WTC11 (cell line): Measurements from ENCODE around the gene CAMK2A.

Experiments
- ATF2 ChIP-seq: sonication (generic); formaldehyde crosslinking; IDR thresholded peaks from 2 replicates; pipeline ENCODE4 v1.8.1; 2022; ENCODE audit warnings: low read depth, missing genetic modification reagents, borderline replicate concordance
- CREM ChIP-seq: sonication (generic); formaldehyde crosslinking; IDR thresholded peaks from 2 replicates; pipeline ENCODE4 v1.8.1; 2022; ENCODE audit warnings: mild to moderate bottlenecking, missing genetic modification reagents, moderate library complexity
- PRRX2 ChIP-seq: fragments of 250-450 bp; sonication (Bioruptor Pico); IDR thresholded peaks from 2 replicates; pipeline ENCODE4 v1.8.0; 2021; ENCODE audit warnings: mild to moderate bottlenecking
- RORB ChIP-seq: fragments of 250-450 bp; sonication (Bioruptor Pico); IDR thresholded peaks from 2 replicates; pipeline ENCODE4 v1.9.0; 2021; ENCODE audit warnings: mild to moderate bottlenecking
- SP1 ChIP-seq: sonication (generic); formaldehyde crosslinking; conservative IDR thresholded peaks from 2 replicates; pipeline ENCODE4 v1.8.1; 2022; ENCODE audit warnings: missing genetic modification reagents
- TEAD4 ChIP-seq: sonication (generic); formaldehyde crosslinking; IDR thresholded peaks from 2 replicates; pipeline ENCODE4 v1.8.0; 2022; ENCODE audit warnings: mild to moderate bottlenecking, missing genetic modification reagents
- USF2 ChIP-seq: sonication (generic); formaldehyde crosslinking; IDR thresholded peaks from 2 replicates; pipeline ENCODE4 v1.8.1; 2023; ENCODE audit warnings: mild to moderate bottlenecking, missing genetic modification reagents, moderate library complexity
- TF ChIP-seq, protein P1 (sequence below): fragments of 200-600 bp; IDR thresholded peaks from 2 replicates; pipeline ENCODE4 v1.8.0; 2022; ENCODE audit warnings: antibody characterized with exemption
- TF ChIP-seq, protein P2 (sequence below): fragments of 250-450 bp; sonication (Bioruptor Pico); IDR thresholded peaks from 2 replicates; pipeline ENCODE4 v1.9.0; 2021; ENCODE audit warnings: mild to moderate bottlenecking, borderline replicate concordance
- TF ChIP-seq, protein P3 (sequence below): sonication (generic); formaldehyde crosslinking; conservative IDR thresholded peaks from 2 replicates; pipeline ENCODE4 v1.8.1; 2022; ENCODE audit warnings: mild to moderate bottlenecking, missing genetic modification reagents
- TF ChIP-seq, protein P4 (sequence below): fragments of 250-450 bp; sonication (Bioruptor Pico); IDR thresholded peaks from 2 replicates; pipeline ENCODE4 v1.9.0; 2021; ENCODE audit warnings: moderate library complexity, mild to moderate bottlenecking, inconsistent platforms, borderline replicate concordance
- TF ChIP-seq, protein P5 (sequence below): sonication (generic); formaldehyde crosslinking; IDR thresholded peaks from 2 replicates; pipeline ENCODE4 v1.8.1; 2023; ENCODE audit warnings: mild to moderate bottlenecking, missing genetic modification reagents, borderline replicate concordance

DNA sequence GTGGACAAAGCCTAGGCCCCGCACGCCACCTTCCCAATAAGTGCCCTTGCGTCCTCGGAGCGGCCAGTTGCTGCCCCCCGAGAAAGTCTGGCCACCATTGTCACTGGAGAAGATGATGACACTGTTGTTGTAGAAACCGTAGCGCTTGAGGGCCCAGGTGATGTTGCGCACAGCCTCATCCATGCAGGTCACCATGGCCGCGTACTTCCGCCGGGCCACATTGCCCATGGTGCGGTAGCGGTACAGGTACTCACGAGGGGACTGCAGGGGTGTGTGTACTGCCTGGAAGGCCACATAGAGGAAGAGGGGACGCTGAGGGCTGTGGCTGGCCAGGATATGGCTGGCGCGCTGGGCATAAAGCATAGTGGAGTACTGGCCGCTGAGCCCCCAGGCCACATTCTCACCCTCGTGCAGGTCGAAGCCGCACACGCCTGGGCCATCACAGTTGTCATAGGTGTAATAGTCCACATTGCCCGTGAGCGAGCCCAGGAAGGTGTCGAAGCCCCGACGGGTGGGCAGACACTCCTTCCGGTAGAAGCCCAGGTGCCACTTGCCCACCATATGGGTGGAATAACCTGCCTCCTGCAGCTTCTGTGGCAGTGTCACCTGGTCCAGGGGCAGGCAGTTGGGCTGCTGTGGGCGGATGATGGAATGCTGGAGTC lies 8.5 kb upstream of the CAMK2A start:
- TF ChIP-seq, protein P1, sequence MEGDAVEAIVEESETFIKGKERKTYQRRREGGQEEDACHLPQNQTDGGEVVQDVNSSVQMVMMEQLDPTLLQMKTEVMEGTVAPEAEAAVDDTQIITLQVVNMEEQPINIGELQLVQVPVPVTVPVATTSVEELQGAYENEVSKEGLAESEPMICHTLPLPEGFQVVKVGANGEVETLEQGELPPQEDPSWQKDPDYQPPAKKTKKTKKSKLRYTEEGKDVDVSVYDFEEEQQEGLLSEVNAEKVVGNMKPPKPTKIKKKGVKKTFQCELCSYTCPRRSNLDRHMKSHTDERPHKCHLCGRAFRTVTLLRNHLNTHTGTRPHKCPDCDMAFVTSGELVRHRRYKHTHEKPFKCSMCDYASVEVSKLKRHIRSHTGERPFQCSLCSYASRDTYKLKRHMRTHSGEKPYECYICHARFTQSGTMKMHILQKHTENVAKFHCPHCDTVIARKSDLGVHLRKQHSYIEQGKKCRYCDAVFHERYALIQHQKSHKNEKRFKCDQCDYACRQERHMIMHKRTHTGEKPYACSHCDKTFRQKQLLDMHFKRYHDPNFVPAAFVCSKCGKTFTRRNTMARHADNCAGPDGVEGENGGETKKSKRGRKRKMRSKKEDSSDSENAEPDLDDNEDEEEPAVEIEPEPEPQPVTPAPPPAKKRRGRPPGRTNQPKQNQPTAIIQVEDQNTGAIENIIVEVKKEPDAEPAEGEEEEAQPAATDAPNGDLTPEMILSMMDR: no peak
- TF ChIP-seq, protein P2, sequence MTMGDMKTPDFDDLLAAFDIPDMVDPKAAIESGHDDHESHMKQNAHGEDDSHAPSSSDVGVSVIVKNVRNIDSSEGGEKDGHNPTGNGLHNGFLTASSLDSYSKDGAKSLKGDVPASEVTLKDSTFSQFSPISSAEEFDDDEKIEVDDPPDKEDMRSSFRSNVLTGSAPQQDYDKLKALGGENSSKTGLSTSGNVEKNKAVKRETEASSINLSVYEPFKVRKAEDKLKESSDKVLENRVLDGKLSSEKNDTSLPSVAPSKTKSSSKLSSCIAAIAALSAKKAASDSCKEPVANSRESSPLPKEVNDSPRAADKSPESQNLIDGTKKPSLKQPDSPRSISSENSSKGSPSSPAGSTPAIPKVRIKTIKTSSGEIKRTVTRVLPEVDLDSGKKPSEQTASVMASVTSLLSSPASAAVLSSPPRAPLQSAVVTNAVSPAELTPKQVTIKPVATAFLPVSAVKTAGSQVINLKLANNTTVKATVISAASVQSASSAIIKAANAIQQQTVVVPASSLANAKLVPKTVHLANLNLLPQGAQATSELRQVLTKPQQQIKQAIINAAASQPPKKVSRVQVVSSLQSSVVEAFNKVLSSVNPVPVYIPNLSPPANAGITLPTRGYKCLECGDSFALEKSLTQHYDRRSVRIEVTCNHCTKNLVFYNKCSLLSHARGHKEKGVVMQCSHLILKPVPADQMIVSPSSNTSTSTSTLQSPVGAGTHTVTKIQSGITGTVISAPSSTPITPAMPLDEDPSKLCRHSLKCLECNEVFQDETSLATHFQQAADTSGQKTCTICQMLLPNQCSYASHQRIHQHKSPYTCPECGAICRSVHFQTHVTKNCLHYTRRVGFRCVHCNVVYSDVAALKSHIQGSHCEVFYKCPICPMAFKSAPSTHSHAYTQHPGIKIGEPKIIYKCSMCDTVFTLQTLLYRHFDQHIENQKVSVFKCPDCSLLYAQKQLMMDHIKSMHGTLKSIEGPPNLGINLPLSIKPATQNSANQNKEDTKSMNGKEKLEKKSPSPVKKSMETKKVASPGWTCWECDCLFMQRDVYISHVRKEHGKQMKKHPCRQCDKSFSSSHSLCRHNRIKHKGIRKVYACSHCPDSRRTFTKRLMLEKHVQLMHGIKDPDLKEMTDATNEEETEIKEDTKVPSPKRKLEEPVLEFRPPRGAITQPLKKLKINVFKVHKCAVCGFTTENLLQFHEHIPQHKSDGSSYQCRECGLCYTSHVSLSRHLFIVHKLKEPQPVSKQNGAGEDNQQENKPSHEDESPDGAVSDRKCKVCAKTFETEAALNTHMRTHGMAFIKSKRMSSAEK (CRISPR knock-in tag): no peak
- TF ChIP-seq, protein P3, sequence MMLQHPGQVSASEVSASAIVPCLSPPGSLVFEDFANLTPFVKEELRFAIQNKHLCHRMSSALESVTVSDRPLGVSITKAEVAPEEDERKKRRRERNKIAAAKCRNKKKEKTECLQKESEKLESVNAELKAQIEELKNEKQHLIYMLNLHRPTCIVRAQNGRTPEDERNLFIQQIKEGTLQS (CRISPR knock-in tag): no peak
- TF ChIP-seq USF2 (CRISPR knock-in tag): no peak
- no peak for TF ChIP-seq ATF2
- no peak for TF ChIP-seq CREM
- TF ChIP-seq PRRX2 (CRISPR knock-in tag): no peak
- TF ChIP-seq, protein P4, sequence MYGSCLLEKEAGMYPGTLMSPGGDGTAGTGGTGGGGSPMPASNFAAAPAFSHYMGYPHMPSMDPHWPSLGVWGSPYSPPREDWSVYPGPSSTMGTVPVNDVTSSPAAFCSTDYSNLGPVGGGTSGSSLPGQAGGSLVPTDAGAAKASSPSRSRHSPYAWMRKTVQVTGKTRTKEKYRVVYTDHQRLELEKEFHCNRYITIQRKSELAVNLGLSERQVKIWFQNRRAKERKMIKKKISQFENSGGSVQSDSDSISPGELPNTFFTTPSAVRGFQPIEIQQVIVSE: no peak
- no peak for TF ChIP-seq TEAD4 (CRISPR knock-in tag)
- TF ChIP-seq RORB: no peak
- no peak for TF ChIP-seq SP1
- TF ChIP-seq, protein P5, sequence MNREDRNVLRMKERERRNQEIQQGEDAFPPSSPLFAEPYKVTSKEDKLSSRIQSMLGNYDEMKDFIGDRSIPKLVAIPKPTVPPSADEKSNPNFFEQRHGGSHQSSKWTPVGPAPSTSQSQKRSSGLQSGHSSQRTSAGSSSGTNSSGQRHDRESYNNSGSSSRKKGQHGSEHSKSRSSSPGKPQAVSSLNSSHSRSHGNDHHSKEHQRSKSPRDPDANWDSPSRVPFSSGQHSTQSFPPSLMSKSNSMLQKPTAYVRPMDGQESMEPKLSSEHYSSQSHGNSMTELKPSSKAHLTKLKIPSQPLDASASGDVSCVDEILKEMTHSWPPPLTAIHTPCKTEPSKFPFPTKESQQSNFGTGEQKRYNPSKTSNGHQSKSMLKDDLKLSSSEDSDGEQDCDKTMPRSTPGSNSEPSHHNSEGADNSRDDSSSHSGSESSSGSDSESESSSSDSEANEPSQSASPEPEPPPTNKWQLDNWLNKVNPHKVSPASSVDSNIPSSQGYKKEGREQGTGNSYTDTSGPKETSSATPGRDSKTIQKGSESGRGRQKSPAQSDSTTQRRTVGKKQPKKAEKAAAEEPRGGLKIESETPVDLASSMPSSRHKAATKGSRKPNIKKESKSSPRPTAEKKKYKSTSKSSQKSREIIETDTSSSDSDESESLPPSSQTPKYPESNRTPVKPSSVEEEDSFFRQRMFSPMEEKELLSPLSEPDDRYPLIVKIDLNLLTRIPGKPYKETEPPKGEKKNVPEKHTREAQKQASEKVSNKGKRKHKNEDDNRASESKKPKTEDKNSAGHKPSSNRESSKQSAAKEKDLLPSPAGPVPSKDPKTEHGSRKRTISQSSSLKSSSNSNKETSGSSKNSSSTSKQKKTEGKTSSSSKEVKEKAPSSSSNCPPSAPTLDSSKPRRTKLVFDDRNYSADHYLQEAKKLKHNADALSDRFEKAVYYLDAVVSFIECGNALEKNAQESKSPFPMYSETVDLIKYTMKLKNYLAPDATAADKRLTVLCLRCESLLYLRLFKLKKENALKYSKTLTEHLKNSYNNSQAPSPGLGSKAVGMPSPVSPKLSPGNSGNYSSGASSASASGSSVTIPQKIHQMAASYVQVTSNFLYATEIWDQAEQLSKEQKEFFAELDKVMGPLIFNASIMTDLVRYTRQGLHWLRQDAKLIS: no peak
